Measurements from ENCODE around the gene MCCC2.
"Not testable (repeated sequence)": the region's sequence is repeated elsewhere in the genome, so short reads cannot be mapped to it uniquely, and the experiment has no call there.

- not testable (repeated sequence) for TF ChIP-seq CTCF (conservative IDR thresholded peaks at IDR 0.05 in 1 of 2, IDR thresholded peaks at IDR 0.05 in 1 of 2; ENCODE audit: extremely low read depth in 1 of 2, insufficient read depth in 1 of 2, low read depth in 1 of 2, low read length in 2 of 2); EZH2 (IDR thresholded peaks at IDR 0.05; ENCODE audit: borderline replicate concordance, low read length)
These were observed 22.8 kb downstream of the MCCC2 start for GRCh38 chr5:71609916-71610315.

Measured in mammary epithelial cell (primary cell).